H9 (cell line): ENCODE data around the gene CDK17. TPM values are rescaled to one million over a fixed set of nuclear protein-coding genes. Genes with fewer than 3 reads are reported as not detected.

Experiments
- DNase-seq: peaks from one replicate; pipeline ENCODE4 v3.0.0-alpha.2; 2017
- H2AFZ ChIP-seq: one replicate; pipeline ENCODE4 v1.6.1; 2013; ENCODE audit warnings: mild to moderate bottlenecking, low read length, control low read depth, moderate library complexity
- H2AK5ac ChIP-seq: 2 replicates; pipeline ENCODE4 v1.6.1; 2013; ENCODE audit warnings: low read length, control low read depth, mixed read lengths; ENCODE audit not compliant: insufficient read length
- H2BK120ac ChIP-seq: one replicate; pipeline ENCODE4 v1.6.1; 2013; ENCODE audit warnings: low read depth, mild to moderate bottlenecking, low read length, control low read depth, inconsistent platforms; ENCODE audit not compliant: poor library complexity, severe bottlenecking
- H2BK12ac ChIP-seq: 2 replicates; pipeline ENCODE4 v1.6.1; 2013; ENCODE audit warnings: low read length, control low read depth, mixed read lengths, low read depth; ENCODE audit not compliant: insufficient read length
- H2BK15ac ChIP-seq: 2 replicates; pipeline ENCODE4 v1.6.1; 2013; ENCODE audit warnings: low read depth, low read length, control low read depth
- H2BK20ac ChIP-seq: one replicate; pipeline ENCODE4 v1.6.1; 2013; ENCODE audit warnings: low read depth, mild to moderate bottlenecking, low read length, control low read depth, inconsistent platforms; ENCODE audit not compliant: poor library complexity, severe bottlenecking
- H2BK5ac ChIP-seq: 2 replicates; pipeline ENCODE4 v1.6.1; 2013; ENCODE audit warnings: low read length, control low read depth, mixed read lengths; ENCODE audit not compliant: insufficient read length
- H3K14ac ChIP-seq: 2 replicates; pipeline ENCODE4 v1.6.1; 2013; ENCODE audit warnings: low read length, control low read depth; ENCODE audit not compliant: insufficient read depth
- H3K18ac ChIP-seq: 2 replicates; pipeline ENCODE4 v1.6.1; 2013; ENCODE audit warnings: low read depth, mild to moderate bottlenecking, mixed read lengths, low read length, control low read depth; ENCODE audit not compliant: insufficient read length
- H3K23ac ChIP-seq: 2 replicates; pipeline ENCODE4 v1.6.1; 2013; ENCODE audit warnings: low read length, control low read depth, mixed read lengths, low read depth; ENCODE audit not compliant: insufficient read length
- H3K23me2 ChIP-seq: 2 replicates; pipeline ENCODE4 v1.6.1; 2013; ENCODE audit warnings: low read depth, mild to moderate bottlenecking, mixed read lengths, low read length, control low read depth; ENCODE audit not compliant: insufficient read length, poor library complexity, severe bottlenecking
- H3K27ac ChIP-seq: 2 replicates; pipeline ENCODE4 v1.5.1; 2013; ENCODE audit warnings: low read length, control low read depth, mixed read lengths, low read depth; ENCODE audit not compliant: insufficient read length
- H3K27me3 ChIP-seq: 2 replicates; pipeline ENCODE4 v1.6.1; 2013; ENCODE audit warnings: low read length, control low read depth, inconsistent platforms; ENCODE audit not compliant: insufficient read depth
- H3K4ac ChIP-seq: 2 replicates; pipeline ENCODE4 v1.6.1; 2013; ENCODE audit warnings: low read depth, mild to moderate bottlenecking, control low read depth, inconsistent platforms, low read length, moderate library complexity
- H3K4me1 ChIP-seq: 2 replicates; pipeline ENCODE4 v1.6.1; 2013; ENCODE audit warnings: low read length, control low read depth, inconsistent platforms; ENCODE audit not compliant: insufficient read depth
- H3K4me2 ChIP-seq: 2 replicates; pipeline ENCODE4 v1.6.1; 2013; ENCODE audit warnings: low read length, control low read depth, mixed read lengths; ENCODE audit not compliant: insufficient read length, insufficient read depth
- H3K56ac ChIP-seq: 2 replicates; pipeline ENCODE4 v1.6.1; 2013; ENCODE audit warnings: low read depth, mild to moderate bottlenecking, mixed read lengths, low read length, control low read depth; ENCODE audit not compliant: insufficient read length
- H3K79me1 ChIP-seq: 2 replicates; pipeline ENCODE4 v1.6.1; 2013; ENCODE audit warnings: low read depth, mild to moderate bottlenecking, moderate library complexity, low read length, control low read depth, inconsistent platforms; ENCODE audit not compliant: insufficient read depth, poor library complexity, severe bottlenecking
- H3K79me2 ChIP-seq: 2 replicates; pipeline ENCODE4 v1.6.1; 2013; ENCODE audit warnings: low read length, control low read depth, inconsistent platforms; ENCODE audit not compliant: insufficient read depth
- H3K9ac ChIP-seq: 2 replicates; pipeline ENCODE4 v1.6.1; 2013; ENCODE audit warnings: low read length, control low read depth, mixed read lengths; ENCODE audit not compliant: insufficient read length; ENCODE audit errors: extremely low read depth
- H3K9me3 ChIP-seq: one replicate; pipeline ENCODE4 v1.6.1; 2013; ENCODE audit warnings: low read depth, low read length, inconsistent platforms; ENCODE audit not compliant: control insufficient read depth
- H3T11ph ChIP-seq: one replicate; pipeline ENCODE4 v1.6.1; 2013; ENCODE audit warnings: mild to moderate bottlenecking, low read length, control low read depth, inconsistent platforms
- H4K20me1 ChIP-seq: one replicate; pipeline ENCODE4 v1.6.1; 2013; ENCODE audit not compliant: control insufficient read depth, insufficient read length, insufficient read depth
- H4K5ac ChIP-seq: 2 replicates; pipeline ENCODE4 v1.6.1; 2013; ENCODE audit warnings: low read depth, mild to moderate bottlenecking, mixed read lengths, low read length, control low read depth; ENCODE audit not compliant: insufficient read length
- H4K8ac ChIP-seq: replicated peaks from 2 replicates; pipeline ENCODE4 v1.6.1; 2013; ENCODE audit warnings: low read length, control low read depth, mixed read lengths, low read depth; ENCODE audit not compliant: insufficient read length
- H4K91ac ChIP-seq: 2 replicates; pipeline ENCODE4 v1.6.1; 2013; ENCODE audit warnings: low read depth, mild to moderate bottlenecking, moderate library complexity, mixed read lengths, low read length, control low read depth; ENCODE audit not compliant: insufficient read length
- H3K27ac Mint-ChIP-seq, 3 experiments: 2 replicates in 2 of 3; 3 replicates in 1 of 3; pipeline ENCODE4 v1.8.0; 2020 to 2021; ENCODE audit warnings: mixed read lengths in 3 of 3, mild to moderate bottlenecking in 1 of 3, moderate library complexity in 1 of 3
- H3K27me3 Mint-ChIP-seq: 2 replicates; pipeline ENCODE4 v1.8.0; 2021; ENCODE audit warnings: low read depth, mild to moderate bottlenecking, moderate library complexity, mixed read lengths
- H3K36me3 Mint-ChIP-seq, 3 experiments: 2 replicates in 2 of 3; 3 replicates in 1 of 3; pipeline ENCODE4 v1.8.0; 2020 to 2021; ENCODE audit warnings: low read depth in 3 of 3, mixed read lengths in 3 of 3; ENCODE audit not compliant: insufficient read depth in 1 of 3
- H3K4me1 Mint-ChIP-seq, 2 experiments: 2 replicates each; pipeline ENCODE4 v1.8.0; 2020; ENCODE audit warnings: mixed read lengths in 2 of 2
- H3K4me3 Mint-ChIP-seq, 2 experiments: 2 replicates in 1 of 2; 3 replicates in 1 of 2; pipeline ENCODE4 v1.8.0; 2020 to 2021; ENCODE audit warnings: mild to moderate bottlenecking in 2 of 2, mixed read lengths in 2 of 2, moderate library complexity in 1 of 2
- H3K9me3 Mint-ChIP-seq, 2 experiments: 2 replicates in 1 of 2; 3 replicates in 1 of 2; pipeline ENCODE4 v1.8.0; 2020; ENCODE audit warnings: mild to moderate bottlenecking in 2 of 2, mixed read lengths in 2 of 2, moderate library complexity in 1 of 2
- WGBS: extraction: QIAGEN DNeasy Blood & Tissue Kit; methylation state at CpG from one replicate; pipeline ENCODE4 v1.1.7; 2013; ENCODE audit warnings: missing lambda C conversion rate, low lambda C conversion rate, mixed read lengths; ENCODE audit not compliant: insufficient read length; ENCODE audit errors: extremely low coverage; 5-methylcytosine and 5-hydroxymethylcytosine counted together
- total RNA-seq: library from RNA; stranded (reverse); gene quantifications from 2 replicates; pipeline ENCODE4 v1.2.1, GENCODE V29; 2021
- TF ChIP-seq, protein P1 (sequence below): fragments of 200-600 bp; sonication (generic); conservative IDR thresholded peaks from 3 replicates; pipeline ENCODE4 v1.8.0; 2021; ENCODE audit warnings: antibody characterized with exemption, mild to moderate bottlenecking

CDK17 gene
- total RNA-seq, 1 experiment from 2014 or later, result 28.8 TPM

DNA sequence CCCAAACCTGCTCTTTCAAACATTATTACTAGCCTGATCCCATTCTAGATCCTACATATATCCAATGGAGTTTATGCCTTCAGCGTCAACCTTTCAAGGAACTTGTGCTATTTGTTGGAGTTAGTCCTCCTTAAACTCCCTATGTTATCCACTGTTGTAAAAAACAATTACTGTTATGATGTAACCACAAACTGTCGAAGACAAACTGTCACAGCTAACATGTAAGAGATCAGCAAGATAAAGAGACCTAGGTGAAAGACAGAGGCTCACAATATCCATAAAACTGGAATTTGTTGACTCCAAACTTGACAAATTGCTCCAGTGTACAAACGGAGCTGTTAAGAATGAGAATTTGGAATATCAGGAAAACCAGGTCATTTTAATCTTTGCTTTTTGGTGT is 70.7 kb downstream of the CDK17 start:
- Mint-ChIP-seq H3K4me1 (peaks cover 17% of the 10 kb centered on the region in 2 experiments), H3K9me3 (no peaks in the 10 kb centered on the region), H3K27ac (no peak overlapping the region), H3K36me3 (peaks cover 0 to 9% (median 2%) of the 10 kb centered on the region in 3 experiments; a peak in 5 of 7 replicates), H3K27me3 (no peaks in the 10 kb centered on the region), H3K4me3 (no peak overlapping the region)
- H3K27me3 ChIP-seq, result no peaks in the 10 kb centered on the region
- no peak overlapping the region for H3K4me2 ChIP-seq
- H4K5ac ChIP-seq, result no peak overlapping the region
- no peak overlapping the region for H2BK12ac ChIP-seq
- TF ChIP-seq, protein P1, sequence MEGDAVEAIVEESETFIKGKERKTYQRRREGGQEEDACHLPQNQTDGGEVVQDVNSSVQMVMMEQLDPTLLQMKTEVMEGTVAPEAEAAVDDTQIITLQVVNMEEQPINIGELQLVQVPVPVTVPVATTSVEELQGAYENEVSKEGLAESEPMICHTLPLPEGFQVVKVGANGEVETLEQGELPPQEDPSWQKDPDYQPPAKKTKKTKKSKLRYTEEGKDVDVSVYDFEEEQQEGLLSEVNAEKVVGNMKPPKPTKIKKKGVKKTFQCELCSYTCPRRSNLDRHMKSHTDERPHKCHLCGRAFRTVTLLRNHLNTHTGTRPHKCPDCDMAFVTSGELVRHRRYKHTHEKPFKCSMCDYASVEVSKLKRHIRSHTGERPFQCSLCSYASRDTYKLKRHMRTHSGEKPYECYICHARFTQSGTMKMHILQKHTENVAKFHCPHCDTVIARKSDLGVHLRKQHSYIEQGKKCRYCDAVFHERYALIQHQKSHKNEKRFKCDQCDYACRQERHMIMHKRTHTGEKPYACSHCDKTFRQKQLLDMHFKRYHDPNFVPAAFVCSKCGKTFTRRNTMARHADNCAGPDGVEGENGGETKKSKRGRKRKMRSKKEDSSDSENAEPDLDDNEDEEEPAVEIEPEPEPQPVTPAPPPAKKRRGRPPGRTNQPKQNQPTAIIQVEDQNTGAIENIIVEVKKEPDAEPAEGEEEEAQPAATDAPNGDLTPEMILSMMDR, result no peak
- H2AK5ac ChIP-seq, result no peak overlapping the region
- no CpG with 5 or more reads among the region's 3 CpGs for WGBS
- no peak overlapping the region for H2BK15ac ChIP-seq
- no peak overlapping the region for H3K27ac ChIP-seq
- H3K23ac ChIP-seq, result no peak overlapping the region
- no peak overlapping the region for H3K56ac ChIP-seq
- H3K4me1 ChIP-seq, result no peaks in the 10 kb centered on the region; the same call in none of the 2 replicates
- no peaks in the 10 kb centered on the region for H3K79me2 ChIP-seq
- no peak overlapping the region for H3K9ac ChIP-seq
- H4K91ac ChIP-seq, result no peak overlapping the region
- H3T11ph ChIP-seq, result no peak overlapping the region
- no peak overlapping the region for H3K14ac ChIP-seq
- no peak overlapping the region for H2BK5ac ChIP-seq
- no peaks in the 10 kb centered on the region for H3K23me2 ChIP-seq
- H3K4ac ChIP-seq, result no peak overlapping the region
- H4K20me1 ChIP-seq, result no peaks in the 10 kb centered on the region
- H3K9me3 ChIP-seq, result no peaks in the 10 kb centered on the region
- no peak for DNase-seq
- no peak overlapping the region for H2AFZ ChIP-seq
- no peak overlapping the region for H2BK20ac ChIP-seq
- no peak overlapping the region for H3K18ac ChIP-seq
- H2BK120ac ChIP-seq, result no peak overlapping the region
- no peak overlapping the region for H4K8ac ChIP-seq
- no peaks in the 10 kb centered on the region for H3K79me1 ChIP-seq
